Right lobe of liver (tissue), 6 donors: ENCODE measurements around the gene ZBTB6. TPM values are rescaled to one million over a fixed set of nuclear protein-coding genes. Genes with fewer than 3 reads are reported as not detected.
"Not testable (repeated sequence)": the region's sequence is repeated elsewhere in the genome, so short reads cannot be mapped to it uniquely, and the experiment has no call there.

Experiments used
- ATAC-seq, 4 donors: fragments of 200-7000 bp; cut with Tn5 transposase; one replicate each; pipeline ENCODE4 v1.9.1; 2020; ENCODE audit warnings: mild to moderate bottlenecking in 4 of 4, moderate library complexity in 4 of 4
- DNase-seq, 3 donors: peaks; one replicate each; pipeline ENCODE4 v3.0.0-alpha.2; 2020
- H3K27ac ChIP-seq, 3 donors: fragments of 200-600 bp; one replicate each; pipeline ENCODE4 v1.8.0; 2022
- H3K27me3 ChIP-seq, 2 donors: fragments of 200-600 bp; one replicate each; pipeline ENCODE4 v1.8.0; 2022
- H3K36me3 ChIP-seq, 4 donors: fragments of 200-600 bp; sonication (generic) in 1 of 4; one replicate each; pipeline versions ENCODE4 v1.5.1 to v1.8.0; 2017 to 2022; ENCODE audit warnings: control low read depth in 1 of 4
- H3K4me1 ChIP-seq, 4 donors: fragments of 200-600 bp; sonication (generic) in 1 of 4; one replicate each; pipeline versions ENCODE4 v1.5.1 to v1.8.0; 2017 to 2022; ENCODE audit warnings: control low read depth in 1 of 4
- H3K4me3 ChIP-seq, 3 donors: fragments of 200-600 bp; one replicate each; pipeline ENCODE4 v1.8.0; 2022
- H3K9me3 ChIP-seq, 4 donors: fragments of 200-600 bp; sonication (generic) in 1 of 4; one replicate each; pipeline versions ENCODE4 v1.5.1 to v1.8.0; 2017 to 2022; ENCODE audit warnings: control low read depth in 1 of 4
- CTCF ChIP-seq, 4 donors: fragments of 200-600 bp in 3 of 4; fragments of 450-650 bp in 1 of 4; IDR thresholded peaks; one replicate each; pipeline versions ENCODE4 v1.5.1 to v1.8.0; 2016 to 2022; ENCODE audit warnings: antibody characterized with exemption in 4 of 4, mild to moderate bottlenecking in 2 of 4
- POLR2A ChIP-seq: fragments of 450-650 bp; IDR thresholded peaks from one replicate; pipeline ENCODE4 v1.6.1; 2017; ENCODE audit warnings: antibody characterized with exemption, mild to moderate bottlenecking
- WGBS: methylation state at CpG from one replicate; pipeline ENCODE4 v1.1.6; 2018; ENCODE audit warnings: low coverage, low lambda C conversion rate; ENCODE audit not compliant: insufficient coverage; ENCODE audit errors: missing lambda C conversion rate; 5-methylcytosine and 5-hydroxymethylcytosine counted together
- intact Hi-C, 2 donors: fragments of 100-400 bp; cut with DNase I; formaldehyde crosslinking; loops; one replicate each; pipeline versions ENCODE4 v1.11.2 to v1.14.1; 2022
- total RNA-seq, 6 experiments: library from RNA; depleted of rRNA in 2 of 6; stranded (reverse); fragments of >200 nt in 2 of 6; fragmentation: NEBNext Ultra II Directional in 3 of 6; extraction: Animal tissue kit (Norgen Biotek cat#: 25700) in 3 of 6; gene quantifications; one replicate each; pipeline versions ENCODE4 v1.1.0 to v1.2.4, GENCODE V29; 2016 to 2023
- donor health status: DM: no; HTN: yes; CAD: no.
- donor health status: DM: no; HTN: no; CAD: no.
- donor health status: DM: no; HTN: no; CAD: no.
- donor health status: DM: no; HTN: yes; CAD: no.
- donor health status: DM: no; HTN: yes; CAD: no.

The ZBTB6 gene
- total RNA-seq, 6 experiments from 2014 or later: 2.2 to 4.3 (median 2.7) TPM

GRCh38 chr9:122879443-122879842, 33.7 kb downstream of the ZBTB6 start:
- Histone ChIP-seq H3K27ac (no peak overlapping the region), H3K27me3 (no peaks in the 10 kb centered on the region), H3K4me1 (no peaks in the 10 kb centered on the region), H3K36me3 (peaks cover 0 to 82% (median 21%) of the 10 kb centered on the region in 4 donors), H3K4me3 (no peak overlapping the region), H3K9me3 (no peaks in the 10 kb centered on the region)
- no peak for DNase-seq
- WGBS: 68% methylated on average over 2 of the region's 2 CpGs
- TF ChIP-seq POLR2A: no peak
- TF ChIP-seq CTCF (IDR thresholded peaks at IDR 0.05): no peak
- ATAC-seq: no peak
- intact Hi-C loops: no loop called here

GRCh38 chr9:122875523-122875922, 37.6 kb downstream of the ZBTB6 start:
- DNase-seq: no peak
- intact Hi-C loops: no loop called here
- Histone ChIP-seq H3K27me3 (no peaks in the 10 kb centered on the region), H3K9me3 (no peaks in the 10 kb centered on the region), H3K4me3 (no peak overlapping the region), H3K27ac (no peak overlapping the region), H3K4me1 (no peaks in the 10 kb centered on the region), H3K36me3 (peaks cover 0 to 69% (median 21%) of the 10 kb centered on the region in 4 donors)
- ATAC-seq: no peak
- TF ChIP-seq POLR2A (no peak), CTCF (IDR thresholded peaks at IDR 0.05) (no peak)
- 94% methylated on average over 1 of the region's 1 CpG for WGBS

- H3K9me3 ChIP-seq, H3K27me3 ChIP-seq, ATAC-seq, DNase-seq, H3K4me1 ChIP-seq, H3K27ac ChIP-seq, H3K4me3 ChIP-seq, intact Hi-C loops, H3K36me3 ChIP-seq: not testable (repeated sequence)
- WGBS: no CpG with 5 or more reads among the region's 27 CpGs
These were observed 45.8 kb downstream of the ZBTB6 start for GRCh38 chr9:122867276-122867675.

- H3K4me3 ChIP-seq: no peak overlapping the region
- WGBS: 100% methylated on average over 2 of the region's 5 CpGs
- intact Hi-C loops: no loop called here
- no peaks in the 10 kb centered on the region for H3K9me3 ChIP-seq
- H3K36me3 ChIP-seq: peaks cover 0 to 8% (median 1%) of the 10 kb centered on the region in 4 donors
- H3K27me3 ChIP-seq: no peaks in the 10 kb centered on the region
- no peaks in the 10 kb centered on the region for H3K4me1 ChIP-seq
- no peak for ATAC-seq
- no peak overlapping the region for H3K27ac ChIP-seq
- no peak for DNase-seq
- no peak for TF ChIP-seq CTCF (IDR thresholded peaks at IDR 0.05)
- no peak for TF ChIP-seq POLR2A
These were observed 47.0 kb downstream of the ZBTB6 start for GRCh38 chr9:122866079-122866478.

- intact Hi-C loops: no loop called here
- DNase-seq (no peak), ATAC-seq (peak in 2 of 4 donors; percentile 18 to 40)
- Histone ChIP-seq H3K27me3 (no peaks in the 10 kb centered on the region), H3K36me3 (peaks cover 0 to 8% (median 1%) of the 10 kb centered on the region in 4 donors), H3K4me3 (no peak overlapping the region), H3K9me3 (no peaks in the 10 kb centered on the region), H3K27ac (no peak overlapping the region), H3K4me1 (no peaks in the 10 kb centered on the region)
- TF ChIP-seq POLR2A (no peak), CTCF (IDR thresholded peaks at IDR 0.05) (no peak)
- WGBS: 65% methylated on average over 7 of the region's 7 CpGs
These were observed 47.8 kb downstream of the ZBTB6 start for GRCh38 chr9:122865300-122865699.
